ENCODE results near the gene PCDH1.

Gene PCDH1

DNA sequence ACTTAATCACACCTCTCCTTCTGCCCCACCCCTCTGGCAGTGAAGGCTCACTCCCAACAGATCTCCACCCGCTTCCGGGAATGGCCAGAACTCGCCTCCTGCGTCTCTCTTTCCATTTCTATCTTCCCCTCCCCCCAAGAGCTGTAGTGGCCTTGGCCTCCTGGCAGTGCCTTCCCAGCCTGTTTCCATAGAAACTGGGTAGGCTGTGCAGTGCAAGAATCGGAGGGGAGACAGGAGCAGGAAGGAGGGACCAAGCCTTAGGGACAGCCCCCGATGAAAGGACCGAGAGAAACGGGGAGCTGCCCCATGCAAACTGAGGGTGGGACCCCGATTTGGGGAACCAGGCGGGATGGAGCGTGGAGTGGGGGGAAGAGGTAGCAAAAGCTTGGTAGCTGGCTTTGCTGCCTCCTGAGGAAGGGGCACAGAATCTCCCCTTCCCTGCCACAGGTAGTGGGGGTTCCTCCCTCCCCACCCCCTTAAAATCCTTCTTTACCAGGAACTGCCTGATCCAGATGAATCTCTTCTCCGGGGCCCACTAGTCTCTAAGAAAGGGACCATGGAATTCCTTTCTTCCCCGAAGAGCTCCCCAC lies 4.5 kb upstream of the PCDH1 start:
- Histone ChIP-seq H2AFZ (ENCODE audit: low read length) (no peak overlapping the region), H3K36me3 (ENCODE audit: insufficient read depth, low read length) (no peaks in the 10 kb centered on the region), H3K9ac (ENCODE audit: low read length) (no peak overlapping the region), H3K9me2 (ENCODE audit: low read depth, low read length) (no peaks in the 10 kb centered on the region), H3K27ac (ENCODE audit: low read depth, low read length, poor library complexity, severe bottlenecking) (no peak overlapping the region), H4K20me1 (ENCODE audit: insufficient read depth, low read length) (no peaks in the 10 kb centered on the region), H3K79me2 (ENCODE audit: insufficient read depth, low read length) (no peaks in the 10 kb centered on the region), H3K9me3 (ENCODE audit: low read length) (no peaks in the 10 kb centered on the region), H3K27me3 (ENCODE audit: insufficient read depth, low read length) (peaks cover 5% of the 10 kb centered on the region; the same call in 1 of the 2 replicates), H3K4me1 (ENCODE audit: insufficient read depth, low read length, severe bottlenecking) (peaks cover 7% of the 10 kb centered on the region), H3K4me3 (ENCODE audit: low read depth, low read length, poor library complexity, severe bottlenecking) (no peak overlapping the region), H3F3A (ENCODE audit: insufficient read depth, low read length) (no peaks in the 10 kb centered on the region), H3K4me2 (ENCODE audit: low read length) (no peak overlapping the region)
- no peak for TF ChIP-seq EZH2 (IDR thresholded peaks at IDR 0.05; ENCODE audit: borderline replicate concordance, low read length)
- TF ChIP-seq, protein P1, sequence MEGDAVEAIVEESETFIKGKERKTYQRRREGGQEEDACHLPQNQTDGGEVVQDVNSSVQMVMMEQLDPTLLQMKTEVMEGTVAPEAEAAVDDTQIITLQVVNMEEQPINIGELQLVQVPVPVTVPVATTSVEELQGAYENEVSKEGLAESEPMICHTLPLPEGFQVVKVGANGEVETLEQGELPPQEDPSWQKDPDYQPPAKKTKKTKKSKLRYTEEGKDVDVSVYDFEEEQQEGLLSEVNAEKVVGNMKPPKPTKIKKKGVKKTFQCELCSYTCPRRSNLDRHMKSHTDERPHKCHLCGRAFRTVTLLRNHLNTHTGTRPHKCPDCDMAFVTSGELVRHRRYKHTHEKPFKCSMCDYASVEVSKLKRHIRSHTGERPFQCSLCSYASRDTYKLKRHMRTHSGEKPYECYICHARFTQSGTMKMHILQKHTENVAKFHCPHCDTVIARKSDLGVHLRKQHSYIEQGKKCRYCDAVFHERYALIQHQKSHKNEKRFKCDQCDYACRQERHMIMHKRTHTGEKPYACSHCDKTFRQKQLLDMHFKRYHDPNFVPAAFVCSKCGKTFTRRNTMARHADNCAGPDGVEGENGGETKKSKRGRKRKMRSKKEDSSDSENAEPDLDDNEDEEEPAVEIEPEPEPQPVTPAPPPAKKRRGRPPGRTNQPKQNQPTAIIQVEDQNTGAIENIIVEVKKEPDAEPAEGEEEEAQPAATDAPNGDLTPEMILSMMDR (IDR thresholded peaks at IDR 0.05; ENCODE audit: low read length) = no peak

DNA sequence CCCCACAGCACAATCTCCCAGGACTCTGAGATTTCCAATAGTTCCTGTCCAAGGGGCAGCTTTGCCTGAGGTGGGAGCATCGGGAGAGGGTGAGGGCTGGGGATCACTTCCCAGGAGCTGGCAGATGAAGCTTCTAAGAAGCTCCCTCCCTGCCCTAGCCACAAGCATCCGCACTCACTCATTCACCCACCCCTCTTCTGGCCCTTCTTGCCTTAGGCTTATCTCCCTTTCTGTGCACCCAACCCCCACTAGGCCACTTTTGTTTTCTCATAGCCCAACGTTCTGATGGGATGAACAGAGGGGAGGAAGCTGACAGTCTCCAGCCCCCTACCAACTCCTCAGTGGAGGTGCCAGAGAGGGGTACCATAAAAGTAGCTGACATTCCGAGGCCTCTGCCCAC lies 3.7 kb upstream of the PCDH1 start:
- peaks cover 7% of the 10 kb centered on the region for H3K4me1 ChIP-seq (ENCODE audit: insufficient read depth, low read length, severe bottlenecking)
- H2AFZ ChIP-seq (ENCODE audit: low read length) = no peak overlapping the region
- H3K9ac ChIP-seq (ENCODE audit: low read length) = no peak overlapping the region
- H3K27ac ChIP-seq (ENCODE audit: low read depth, low read length, poor library complexity, severe bottlenecking) = no peak overlapping the region
- H3K9me3 ChIP-seq (ENCODE audit: low read length) = no peaks in the 10 kb centered on the region
- H3K27me3 ChIP-seq (ENCODE audit: insufficient read depth, low read length) = peaks cover 11% of the 10 kb centered on the region; the same call in 1 of the 2 replicates
- no peaks in the 10 kb centered on the region for H4K20me1 ChIP-seq (ENCODE audit: insufficient read depth, low read length)
- no peak overlapping the region for H3K4me2 ChIP-seq (ENCODE audit: low read length)
- H3K79me2 ChIP-seq (ENCODE audit: insufficient read depth, low read length) = no peaks in the 10 kb centered on the region
- no peaks in the 10 kb centered on the region for H3K9me2 ChIP-seq (ENCODE audit: low read depth, low read length)
- no peak overlapping the region for H3K4me3 ChIP-seq (ENCODE audit: low read depth, low read length, poor library complexity, severe bottlenecking)
- no peaks in the 10 kb centered on the region for H3K36me3 ChIP-seq (ENCODE audit: insufficient read depth, low read length)
- no peaks in the 10 kb centered on the region for H3F3A ChIP-seq (ENCODE audit: insufficient read depth, low read length)
- TF ChIP-seq EZH2 (IDR thresholded peaks at IDR 0.05; ENCODE audit: borderline replicate concordance, low read length) = no peak
- TF ChIP-seq, protein P1 (IDR thresholded peaks at IDR 0.05; ENCODE audit: low read length) = no peak

DNA sequence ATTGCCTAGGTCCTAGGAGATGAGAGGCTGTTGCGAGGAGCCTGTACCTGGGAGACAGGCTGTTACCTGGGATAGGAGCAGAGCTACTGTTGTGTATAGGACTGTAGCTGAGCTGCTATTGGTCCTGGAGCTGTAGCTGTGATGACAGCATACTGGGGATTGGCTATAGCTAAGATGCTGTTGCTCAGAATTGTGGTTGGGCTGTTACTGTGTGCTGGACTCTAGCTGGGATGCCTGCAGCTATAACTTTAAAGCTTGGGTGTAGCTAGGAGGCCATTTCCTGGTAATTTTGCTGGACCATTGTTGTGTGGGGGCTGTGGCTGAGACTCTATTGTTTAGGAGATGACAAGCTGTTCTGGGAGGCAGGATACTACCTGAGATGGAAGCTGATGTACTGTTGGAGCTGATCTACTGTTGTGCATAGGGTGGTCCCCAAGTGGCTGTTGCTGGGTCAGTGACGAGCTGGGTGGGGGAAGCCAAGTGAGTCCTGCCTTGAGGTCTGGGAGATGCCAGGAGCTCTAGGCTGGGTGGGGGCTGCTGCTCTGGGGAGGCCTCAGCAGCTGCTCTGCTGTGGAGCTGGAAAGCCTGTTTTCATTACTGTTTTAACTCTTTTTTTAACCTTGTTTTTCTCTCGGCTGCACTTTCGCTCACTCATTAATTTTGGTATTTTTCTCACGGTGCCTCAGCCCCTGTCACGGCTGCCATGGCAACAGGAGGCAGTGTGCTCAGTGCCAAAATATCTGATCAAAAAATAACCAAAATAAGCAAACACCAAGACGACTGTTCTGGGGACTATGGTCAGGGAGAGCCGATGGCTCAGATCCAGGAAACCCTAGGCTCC lies 3.0 kb upstream of the PCDH1 start:
- no peak overlapping the region for H2AFZ ChIP-seq (ENCODE audit: low read length)
- no peak overlapping the region for H3K4me3 ChIP-seq (ENCODE audit: low read depth, low read length, poor library complexity, severe bottlenecking)
- no peaks in the 10 kb centered on the region for H3K36me3 ChIP-seq (ENCODE audit: insufficient read depth, low read length)
- no peak overlapping the region for H3K4me2 ChIP-seq (ENCODE audit: low read length)
- no peaks in the 10 kb centered on the region for H4K20me1 ChIP-seq (ENCODE audit: insufficient read depth, low read length)
- no peaks in the 10 kb centered on the region for H3K79me2 ChIP-seq (ENCODE audit: insufficient read depth, low read length)
- H3K9me2 ChIP-seq (ENCODE audit: low read depth, low read length) = no peaks in the 10 kb centered on the region
- H3K9me3 ChIP-seq (ENCODE audit: low read length) = no peaks in the 10 kb centered on the region
- H3K27me3 ChIP-seq (ENCODE audit: insufficient read depth, low read length) = peaks cover 11% of the 10 kb centered on the region; the same call in 1 of the 2 replicates
- H3K9ac ChIP-seq (ENCODE audit: low read length) = no peak overlapping the region
- H3K4me1 ChIP-seq (ENCODE audit: insufficient read depth, low read length, severe bottlenecking) = peaks cover 7% of the 10 kb centered on the region
- TF ChIP-seq EZH2 (IDR thresholded peaks at IDR 0.05; ENCODE audit: borderline replicate concordance, low read length) = no peak
- TF ChIP-seq, protein P1 (IDR thresholded peaks at IDR 0.05; ENCODE audit: low read length) = no peak
- H3F3A ChIP-seq (ENCODE audit: insufficient read depth, low read length) = no peaks in the 10 kb centered on the region
- no peak overlapping the region for H3K27ac ChIP-seq (ENCODE audit: low read depth, low read length, poor library complexity, severe bottlenecking)

Data from OCI-LY1 (cell line).